ENCODE measurements around the gene TANGO2.

- TF ChIP-seq EZH2phosphoT487 (IDR thresholded peaks at IDR 0.05; ENCODE audit: insufficient read depth, low read depth) (no peak), EZH2 (IDR thresholded peaks at IDR 0.05; ENCODE audit: insufficient read depth, poor library complexity, severe bottlenecking) (no peak)
These were observed 87.9 kb downstream of the TANGO2 start for GRCh38 chr22:20108757-20109230.

Data from GM23248 (cell line).